HEK293 (cell line): Measurements from ENCODE around the gene NPTX1.

ENCODE experiments used
- REPIN1 ChIP-seq: fragments of 450-650 bp; formaldehyde crosslinking; IDR thresholded peaks from 2 replicates; pipeline ENCODE4 v1.5.1; 2017; ENCODE audit warnings: missing biosample characterization, missing genetic modification characterization, low read depth
- ZBTB8A ChIP-seq: fragments of 450-650 bp; formaldehyde crosslinking; IDR thresholded peaks from 2 replicates; pipeline ENCODE4 v1.5.1; 2016; ENCODE audit warnings: missing biosample characterization, missing genetic modification characterization
- ZNF121 ChIP-seq: fragments of 450-650 bp; formaldehyde crosslinking; IDR thresholded peaks from 2 replicates; pipeline ENCODE4 v1.5.1; 2016; ENCODE audit warnings: missing biosample characterization, missing genetic modification characterization
- ZNF2 ChIP-seq: fragments of 450-650 bp; formaldehyde crosslinking; IDR thresholded peaks from 2 replicates; pipeline ENCODE4 v1.5.1; 2016; ENCODE audit warnings: missing biosample characterization, missing genetic modification characterization
- ZNF555 ChIP-seq: fragments of 450-650 bp; formaldehyde crosslinking; conservative IDR thresholded peaks from 2 replicates; pipeline ENCODE4 v1.5.1; 2017; ENCODE audit warnings: missing biosample characterization, mild to moderate bottlenecking, missing genetic modification characterization, inconsistent platforms
- ZNF561 ChIP-seq: fragments of 450-650 bp; IDR thresholded peaks from 2 replicates; pipeline ENCODE4 v1.5.1; 2018; ENCODE audit warnings: missing biosample characterization, missing genetic modification characterization, borderline replicate concordance
- TF ChIP-seq, protein P1 (sequence below): fragments of 450-650 bp; formaldehyde crosslinking; IDR thresholded peaks from 2 replicates; pipeline ENCODE4 v1.5.1; 2016; ENCODE audit warnings: missing biosample characterization, missing genetic modification characterization

DNA sequence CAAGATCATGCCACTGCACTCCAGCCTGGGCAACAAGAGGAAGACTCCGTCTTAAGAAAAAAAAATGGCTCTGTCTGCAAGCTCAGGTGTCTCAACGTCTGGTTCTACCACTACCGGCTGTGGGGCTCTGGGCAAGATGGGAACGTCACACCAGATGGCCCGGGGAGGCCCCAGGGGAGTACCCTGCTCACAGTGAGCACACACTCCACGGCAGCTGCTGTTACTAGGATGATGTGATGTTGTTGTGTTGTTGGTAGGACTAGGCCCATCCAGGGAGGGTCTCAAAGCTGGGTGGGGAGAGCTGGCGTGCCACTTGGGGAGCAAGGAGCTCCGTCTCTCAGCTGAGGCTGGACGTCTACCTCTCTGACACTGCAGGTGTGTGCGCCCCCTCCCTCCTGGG, 9.4 kb upstream of the NPTX1 start:
- no peak for TF ChIP-seq REPIN1 (tag by site-specific recombination)
- TF ChIP-seq, protein P1, sequence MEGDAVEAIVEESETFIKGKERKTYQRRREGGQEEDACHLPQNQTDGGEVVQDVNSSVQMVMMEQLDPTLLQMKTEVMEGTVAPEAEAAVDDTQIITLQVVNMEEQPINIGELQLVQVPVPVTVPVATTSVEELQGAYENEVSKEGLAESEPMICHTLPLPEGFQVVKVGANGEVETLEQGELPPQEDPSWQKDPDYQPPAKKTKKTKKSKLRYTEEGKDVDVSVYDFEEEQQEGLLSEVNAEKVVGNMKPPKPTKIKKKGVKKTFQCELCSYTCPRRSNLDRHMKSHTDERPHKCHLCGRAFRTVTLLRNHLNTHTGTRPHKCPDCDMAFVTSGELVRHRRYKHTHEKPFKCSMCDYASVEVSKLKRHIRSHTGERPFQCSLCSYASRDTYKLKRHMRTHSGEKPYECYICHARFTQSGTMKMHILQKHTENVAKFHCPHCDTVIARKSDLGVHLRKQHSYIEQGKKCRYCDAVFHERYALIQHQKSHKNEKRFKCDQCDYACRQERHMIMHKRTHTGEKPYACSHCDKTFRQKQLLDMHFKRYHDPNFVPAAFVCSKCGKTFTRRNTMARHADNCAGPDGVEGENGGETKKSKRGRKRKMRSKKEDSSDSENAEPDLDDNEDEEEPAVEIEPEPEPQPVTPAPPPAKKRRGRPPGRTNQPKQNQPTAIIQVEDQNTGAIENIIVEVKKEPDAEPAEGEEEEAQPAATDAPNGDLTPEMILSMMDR (tag by site-specific recombination), result no peak
- no peak for TF ChIP-seq ZNF2 (tag by site-specific recombination)
- no peak for TF ChIP-seq ZNF121 (tag by site-specific recombination)
- no peak for TF ChIP-seq ZNF561 (tag by site-specific recombination)
- no peak for TF ChIP-seq ZNF555 (tag by site-specific recombination)
- no peak for TF ChIP-seq ZBTB8A (tag by site-specific recombination)
